ENCODE data around the gene IKZF2.

DNA sequence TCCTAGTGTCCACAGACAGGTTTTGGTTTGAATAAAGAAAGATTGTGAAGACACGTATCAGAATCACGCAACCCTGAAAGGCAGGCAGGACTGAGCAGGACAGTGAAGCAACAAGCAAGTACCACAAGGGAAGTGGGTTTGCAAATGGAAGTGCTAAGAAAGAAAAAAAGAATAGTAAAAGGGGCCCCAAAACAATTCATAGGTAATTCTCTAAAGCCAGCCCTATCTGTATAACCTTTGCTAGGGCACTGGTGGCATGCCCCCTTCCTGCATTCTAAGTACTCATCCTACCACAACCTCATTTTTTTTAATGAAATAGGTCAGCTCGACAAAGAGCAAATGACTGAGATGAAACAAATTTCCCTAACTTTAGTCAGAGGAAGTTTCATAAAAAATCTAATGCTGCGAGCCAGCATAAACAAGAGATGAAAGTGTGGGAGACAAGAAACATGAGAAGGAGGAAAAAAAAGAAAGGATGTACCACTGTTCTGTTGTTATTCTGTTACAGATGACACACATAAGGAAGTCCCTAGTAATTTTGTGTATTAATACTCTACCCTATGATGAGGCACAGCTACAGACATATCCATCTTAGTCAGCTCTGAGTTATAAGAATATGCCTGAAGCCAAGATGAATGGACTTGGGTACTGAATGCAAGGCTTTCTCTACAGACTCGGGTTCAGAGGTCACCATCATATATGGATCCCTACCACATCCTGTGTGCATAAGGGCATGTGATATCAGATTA is 32.2 kb downstream of the IKZF2 start:
- TF ChIP-seq CTCF (IDR thresholded peaks at IDR 0.05; ENCODE audit: low read length) (no peak), EZH2 (optimal IDR thresholded peaks at IDR 0.05; ENCODE audit: low read depth, low read length) (no peak), EZH2phosphoT487 (IDR thresholded peaks at IDR 0.05; ENCODE audit: low read length) (no peak)

All from MM.1S (cell line).